ENCODE data around the gene KCTD18. TPM values are rescaled to one million over a fixed set of nuclear protein-coding genes. Genes with fewer than 3 reads are reported as not detected.

The KCTD18 gene
- total and polyA plus RNA-seq, 4 donors, result 4.4 to 7.9 (median 6.5) TPM

DNA sequence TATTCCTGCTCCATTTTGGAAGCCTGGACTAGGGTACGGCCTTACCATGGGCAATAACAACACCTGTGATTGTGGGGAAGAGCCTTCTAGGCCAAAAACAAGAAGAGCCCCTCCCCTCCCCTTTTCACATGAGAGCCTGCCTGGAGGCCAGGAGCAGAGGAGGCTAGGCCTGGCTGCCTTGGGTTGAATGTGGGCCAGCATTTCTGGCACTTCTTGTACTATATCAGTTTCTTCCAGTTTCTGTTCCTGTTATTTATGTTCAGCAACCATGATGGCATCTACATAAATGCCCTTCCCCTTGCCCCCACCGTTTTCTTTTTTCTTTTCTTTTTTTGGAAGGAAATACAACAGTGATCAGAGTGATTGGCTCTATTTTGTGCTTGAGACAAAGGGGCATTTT lies 58.4 kb downstream of the KCTD18 start:
- DNase-seq (ENCODE audit: low spot score), result no peak
- 88% methylated on average over 2 of the region's 2 CpGs for WGBS
- no peak overlapping the region for H3K27ac ChIP-seq (ENCODE audit: low read depth in 1 of 2, low read length in 2 of 2)

More for the DNA sequence above, 58.4 kb downstream of the KCTD18 start:
- H3K27me3 ChIP-seq (ENCODE audit: control insufficient read depth in 4 of 4, insufficient read depth in 4 of 4, low read length in 3 of 4), result no peaks in the 10 kb centered on the region
- no peak for TF ChIP-seq TAF1 (conservative IDR thresholded peaks at IDR 0.05)
- no peak for TF ChIP-seq EGR1 (IDR thresholded peaks at IDR 0.05; ENCODE audit: low read depth in 2 of 2)
- no peak for TF ChIP-seq YY1 (IDR thresholded peaks at IDR 0.05)
- TF ChIP-seq RAD21 (IDR thresholded peaks at IDR 0.05), result no peak
- TF ChIP-seq GABPA (IDR thresholded peaks at IDR 0.05 in 1 of 2, conservative IDR thresholded peaks at IDR 0.05 in 1 of 2), result no peak
- TF ChIP-seq FOXA1 (IDR thresholded peaks at IDR 0.05), result no peak
- no peak for TF ChIP-seq HNF4A (conservative IDR thresholded peaks at IDR 0.05)
- no peak for TF ChIP-seq NR2F2 (IDR thresholded peaks at IDR 0.05)
- TF ChIP-seq, protein P1, sequence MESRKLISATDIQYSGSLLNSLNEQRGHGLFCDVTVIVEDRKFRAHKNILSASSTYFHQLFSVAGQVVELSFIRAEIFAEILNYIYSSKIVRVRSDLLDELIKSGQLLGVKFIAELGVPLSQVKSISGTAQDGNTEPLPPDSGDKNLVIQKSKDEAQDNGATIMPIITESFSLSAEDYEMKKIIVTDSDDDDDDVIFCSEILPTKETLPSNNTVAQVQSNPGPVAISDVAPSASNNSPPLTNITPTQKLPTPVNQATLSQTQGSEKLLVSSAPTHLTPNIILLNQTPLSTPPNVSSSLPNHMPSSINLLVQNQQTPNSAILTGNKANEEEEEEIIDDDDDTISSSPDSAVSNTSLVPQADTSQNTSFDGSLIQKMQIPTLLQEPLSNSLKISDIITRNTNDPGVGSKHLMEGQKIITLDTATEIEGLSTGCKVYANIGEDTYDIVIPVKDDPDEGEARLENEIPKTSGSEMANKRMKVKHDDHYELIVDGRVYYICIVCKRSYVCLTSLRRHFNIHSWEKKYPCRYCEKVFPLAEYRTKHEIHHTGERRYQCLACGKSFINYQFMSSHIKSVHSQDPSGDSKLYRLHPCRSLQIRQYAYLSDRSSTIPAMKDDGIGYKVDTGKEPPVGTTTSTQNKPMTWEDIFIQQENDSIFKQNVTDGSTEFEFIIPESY (IDR thresholded peaks at IDR 0.05), result no peak
- TF ChIP-seq, protein P2, sequence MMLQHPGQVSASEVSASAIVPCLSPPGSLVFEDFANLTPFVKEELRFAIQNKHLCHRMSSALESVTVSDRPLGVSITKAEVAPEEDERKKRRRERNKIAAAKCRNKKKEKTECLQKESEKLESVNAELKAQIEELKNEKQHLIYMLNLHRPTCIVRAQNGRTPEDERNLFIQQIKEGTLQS (IDR thresholded peaks at IDR 0.05), result no peak
- no peak for TF ChIP-seq CTCF (IDR thresholded peaks at IDR 0.05; ENCODE audit: low read depth, low read length, missing input control)
- no peak for TF ChIP-seq FOXA2 (IDR thresholded peaks at IDR 0.05)
- TF ChIP-seq HNF4G (IDR thresholded peaks at IDR 0.05), result no peak
- TF ChIP-seq REST (IDR thresholded peaks at IDR 0.05), result no peak
- TF ChIP-seq RXRA (IDR thresholded peaks at IDR 0.05), result no peak
- TF ChIP-seq SP1 (IDR thresholded peaks at IDR 0.05), result no peak
- TF ChIP-seq, protein P3, sequence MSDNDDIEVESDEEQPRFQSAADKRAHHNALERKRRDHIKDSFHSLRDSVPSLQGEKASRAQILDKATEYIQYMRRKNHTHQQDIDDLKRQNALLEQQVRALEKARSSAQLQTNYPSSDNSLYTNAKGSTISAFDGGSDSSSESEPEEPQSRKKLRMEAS (IDR thresholded peaks at IDR 0.05), result no peak
- no peak for TF ChIP-seq JUND (IDR thresholded peaks at IDR 0.05)
- H3K36me3 ChIP-seq (ENCODE audit: control insufficient read depth in 4 of 4, insufficient read depth in 3 of 4, low read depth in 1 of 4, low read length in 3 of 4), result peaks cover 0 to 14% (median 5%) of the 10 kb centered on the region in 4 donors
- no peak overlapping the region for H3K9ac ChIP-seq (ENCODE audit: low read depth in 1 of 2, low read length in 2 of 2)
- H3K4me1 ChIP-seq (ENCODE audit: control insufficient read depth in 4 of 4, insufficient read depth in 4 of 4, low read length in 3 of 4), result peaks cover 0 to 9% (median 1%) of the 10 kb centered on the region in 4 donors
- H3K9me3 ChIP-seq (ENCODE audit: control insufficient read depth in 4 of 4, low read length in 3 of 4), result no peaks in the 10 kb centered on the region
- no peak overlapping the region for H3K4me3 ChIP-seq (ENCODE audit: low read depth in 1 of 3, low read length in 3 of 3)
